ENCODE results near the gene SLC22A23. TPM values are rescaled to one million over a fixed set of nuclear protein-coding genes. Genes with fewer than 3 reads are reported as not detected.

The SLC22A23 gene
- total and polyA plus RNA-seq, 4 donors: 4.9 to 45.4 (median 19.7) TPM

- H3K9me3 ChIP-seq (ENCODE audit: control insufficient read depth in 4 of 4, low read length in 3 of 4): no peaks in the 10 kb centered on the region
- H3K27me3 ChIP-seq (ENCODE audit: control insufficient read depth in 4 of 4, insufficient read depth in 4 of 4, low read length in 3 of 4): no peaks in the 10 kb centered on the region
- DNase-seq (ENCODE audit: low spot score): no peak
- H3K36me3 ChIP-seq (ENCODE audit: control insufficient read depth in 4 of 4, insufficient read depth in 3 of 4, low read depth in 1 of 4, low read length in 3 of 4): peaks cover 0 to 6% (median 2%) of the 10 kb centered on the region in 4 donors
- H3K4me3 ChIP-seq (ENCODE audit: low read depth in 1 of 3, low read length in 3 of 3): no peak overlapping the region
- no peak overlapping the region for H3K27ac ChIP-seq (ENCODE audit: low read depth in 1 of 2, low read length in 2 of 2)
- WGBS: 91% methylated on average over 8 of the region's 8 CpGs
- H3K4me1 ChIP-seq (ENCODE audit: control insufficient read depth in 4 of 4, insufficient read depth in 4 of 4, low read length in 3 of 4): no peaks in the 10 kb centered on the region
- no peak overlapping the region for H3K9ac ChIP-seq (ENCODE audit: low read depth in 1 of 2, low read length in 2 of 2)
- TF ChIP-seq FOXA1 (IDR thresholded peaks at IDR 0.05) (no peak), HNF4A (conservative IDR thresholded peaks at IDR 0.05) (no peak), RXRA (IDR thresholded peaks at IDR 0.05) (no peak), HNF4G (IDR thresholded peaks at IDR 0.05) (no peak), NR2F2 (IDR thresholded peaks at IDR 0.05) (no peak), GABPA (IDR thresholded peaks at IDR 0.05 in 1 of 2, conservative IDR thresholded peaks at IDR 0.05 in 1 of 2) (no peak), RAD21 (IDR thresholded peaks at IDR 0.05) (no peak), YY1 (IDR thresholded peaks at IDR 0.05) (no peak), EGR1 (IDR thresholded peaks at IDR 0.05; ENCODE audit: low read depth in 2 of 2) (no peak)
Observed at GRCh38 chr6:3315841-3316240, 141.0 kb downstream of the SLC22A23 start.

GRCh38 chr6:3314621-3315467 lies 142.0 kb downstream of the SLC22A23 start:
- WGBS: 94% methylated on average over 20 of the region's 20 CpGs
- TF ChIP-seq GABPA (IDR thresholded peaks at IDR 0.05 in 1 of 2, conservative IDR thresholded peaks at IDR 0.05 in 1 of 2): no peak
- no peak for TF ChIP-seq MAX (IDR thresholded peaks at IDR 0.05)
- TF ChIP-seq RAD21 (IDR thresholded peaks at IDR 0.05): no peak
- no peak for TF ChIP-seq ZBTB33 (IDR thresholded peaks at IDR 0.05)
- no peak for TF ChIP-seq FOXA1 (IDR thresholded peaks at IDR 0.05)
- no peak for TF ChIP-seq TAF1 (conservative IDR thresholded peaks at IDR 0.05)
- TF ChIP-seq CTCF (IDR thresholded peaks at IDR 0.05; ENCODE audit: low read depth, low read length, missing input control): no peak
- TF ChIP-seq, protein P1, sequence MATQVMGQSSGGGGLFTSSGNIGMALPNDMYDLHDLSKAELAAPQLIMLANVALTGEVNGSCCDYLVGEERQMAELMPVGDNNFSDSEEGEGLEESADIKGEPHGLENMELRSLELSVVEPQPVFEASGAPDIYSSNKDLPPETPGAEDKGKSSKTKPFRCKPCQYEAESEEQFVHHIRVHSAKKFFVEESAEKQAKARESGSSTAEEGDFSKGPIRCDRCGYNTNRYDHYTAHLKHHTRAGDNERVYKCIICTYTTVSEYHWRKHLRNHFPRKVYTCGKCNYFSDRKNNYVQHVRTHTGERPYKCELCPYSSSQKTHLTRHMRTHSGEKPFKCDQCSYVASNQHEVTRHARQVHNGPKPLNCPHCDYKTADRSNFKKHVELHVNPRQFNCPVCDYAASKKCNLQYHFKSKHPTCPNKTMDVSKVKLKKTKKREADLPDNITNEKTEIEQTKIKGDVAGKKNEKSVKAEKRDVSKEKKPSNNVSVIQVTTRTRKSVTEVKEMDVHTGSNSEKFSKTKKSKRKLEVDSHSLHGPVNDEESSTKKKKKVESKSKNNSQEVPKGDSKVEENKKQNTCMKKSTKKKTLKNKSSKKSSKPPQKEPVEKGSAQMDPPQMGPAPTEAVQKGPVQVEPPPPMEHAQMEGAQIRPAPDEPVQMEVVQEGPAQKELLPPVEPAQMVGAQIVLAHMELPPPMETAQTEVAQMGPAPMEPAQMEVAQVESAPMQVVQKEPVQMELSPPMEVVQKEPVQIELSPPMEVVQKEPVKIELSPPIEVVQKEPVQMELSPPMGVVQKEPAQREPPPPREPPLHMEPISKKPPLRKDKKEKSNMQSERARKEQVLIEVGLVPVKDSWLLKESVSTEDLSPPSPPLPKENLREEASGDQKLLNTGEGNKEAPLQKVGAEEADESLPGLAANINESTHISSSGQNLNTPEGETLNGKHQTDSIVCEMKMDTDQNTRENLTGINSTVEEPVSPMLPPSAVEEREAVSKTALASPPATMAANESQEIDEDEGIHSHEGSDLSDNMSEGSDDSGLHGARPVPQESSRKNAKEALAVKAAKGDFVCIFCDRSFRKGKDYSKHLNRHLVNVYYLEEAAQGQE (IDR thresholded peaks at IDR 0.05): no peak
- TF ChIP-seq HNF4A (conservative IDR thresholded peaks at IDR 0.05): no peak
- no peak for TF ChIP-seq YY1 (IDR thresholded peaks at IDR 0.05)
- no peak for TF ChIP-seq EGR1 (IDR thresholded peaks at IDR 0.05; ENCODE audit: low read depth in 2 of 2)
- TF ChIP-seq RXRA (IDR thresholded peaks at IDR 0.05): no peak
- no peak for TF ChIP-seq FOXA2 (IDR thresholded peaks at IDR 0.05)
- no peak for TF ChIP-seq SP1 (IDR thresholded peaks at IDR 0.05)
- no peak for TF ChIP-seq JUND (IDR thresholded peaks at IDR 0.05)
- no peak for TF ChIP-seq ATF3 (IDR thresholded peaks at IDR 0.05)
- TF ChIP-seq HNF4G (IDR thresholded peaks at IDR 0.05): no peak
- no peak for TF ChIP-seq NR2F2 (IDR thresholded peaks at IDR 0.05)
- no peak for DNase-seq (ENCODE audit: low spot score)
- no peaks in the 10 kb centered on the region for H3K4me1 ChIP-seq (ENCODE audit: control insufficient read depth in 4 of 4, insufficient read depth in 4 of 4, low read length in 3 of 4)
- H3K9ac ChIP-seq (ENCODE audit: low read depth in 1 of 2, low read length in 2 of 2): no peak overlapping the region
- H3K27me3 ChIP-seq (ENCODE audit: control insufficient read depth in 4 of 4, insufficient read depth in 4 of 4, low read length in 3 of 4): no peaks in the 10 kb centered on the region
- H3K9me3 ChIP-seq (ENCODE audit: control insufficient read depth in 4 of 4, low read length in 3 of 4): no peaks in the 10 kb centered on the region
- H3K4me3 ChIP-seq (ENCODE audit: low read depth in 1 of 3, low read length in 3 of 3): no peak overlapping the region
- peaks cover 0 to 5% (median 2%) of the 10 kb centered on the region in 4 donors for H3K36me3 ChIP-seq (ENCODE audit: control insufficient read depth in 4 of 4, insufficient read depth in 3 of 4, low read depth in 1 of 4, low read length in 3 of 4)
- H3K27ac ChIP-seq (ENCODE audit: low read depth in 1 of 2, low read length in 2 of 2): no peak overlapping the region
